GM20431 (cell line): Measurements from ENCODE around the gene C8G.

ENCODE experiments used
- in situ Hi-C: fragments of 300-500 bp; cut with MseI, MboI; formaldehyde crosslinking; loops from one replicate; pipeline ENCODE4 v1.15.0; 2020; ENCODE audit warnings: low sequenced_read_pairs; ENCODE audit not compliant: unreplicated experiment

Gene C8G

DNA sequence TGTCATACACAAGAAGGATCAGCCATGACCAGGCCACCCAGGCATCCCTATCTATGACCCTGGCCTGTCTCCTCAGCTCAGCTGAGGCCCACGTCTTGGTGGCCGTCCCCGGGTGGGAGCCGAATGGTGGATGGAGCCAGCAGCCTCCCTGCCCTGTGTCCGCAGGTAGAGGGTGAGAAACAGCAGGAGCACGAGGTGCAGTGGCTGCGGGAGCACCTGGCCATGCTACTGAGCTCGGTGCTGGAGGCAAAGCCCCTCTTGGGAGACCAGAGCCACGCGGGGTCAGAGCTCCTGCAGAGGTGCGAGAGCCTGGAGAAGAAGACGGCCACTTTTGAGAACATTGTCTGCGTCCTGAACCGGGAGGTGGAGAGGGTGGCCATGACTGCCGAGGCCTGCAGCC is 25.0 kb upstream of the C8G start:
- in situ Hi-C loops = no loop called here

- in situ Hi-C loops = no loop called here
Observed at GRCh38 chr9:136920734-136921231, 24.3 kb upstream of the C8G start.

DNA sequence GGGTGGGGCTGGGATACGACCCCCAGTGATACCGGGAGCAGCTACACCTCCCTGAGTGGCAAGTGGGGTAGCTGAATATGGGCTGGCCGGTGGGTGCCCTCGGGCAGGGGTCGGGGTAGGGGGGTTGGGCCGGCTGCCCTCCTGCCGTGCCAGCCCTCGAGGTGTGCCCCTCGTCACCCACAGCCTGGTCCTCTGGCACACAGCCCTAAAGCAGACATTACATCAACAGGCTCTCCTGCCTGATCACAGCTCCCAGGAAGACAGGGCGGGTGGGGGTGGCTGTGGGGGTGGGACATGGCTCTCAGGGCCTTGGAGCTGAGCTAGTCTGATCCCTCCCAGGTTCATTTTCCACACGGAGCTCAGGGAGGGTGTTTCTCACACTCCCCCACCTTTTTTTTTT is 23.7 kb upstream of the C8G start:
- in situ Hi-C loops = no loop called here

DNA sequence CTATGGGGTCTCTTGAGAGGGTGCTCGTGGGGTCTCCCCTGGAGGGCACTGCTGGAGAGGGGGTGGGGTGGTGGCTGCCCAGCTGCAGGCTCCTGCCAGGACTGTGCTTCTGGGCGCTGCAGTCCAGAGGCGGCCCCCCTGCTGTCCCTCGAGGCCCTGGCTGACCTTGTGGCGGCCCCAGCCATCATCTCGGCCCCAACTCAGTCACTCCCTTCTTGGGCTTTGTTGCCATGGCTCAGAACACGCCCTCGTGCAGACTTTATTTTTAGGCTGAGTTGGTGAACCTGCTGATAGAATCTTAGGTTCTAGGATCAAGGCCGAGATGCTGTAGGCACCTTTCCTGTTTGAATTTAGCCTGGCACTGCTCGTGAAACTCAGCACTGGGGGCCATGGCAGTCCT is 23.3 kb upstream of the C8G start:
- in situ Hi-C loops = no loop called here

DNA sequence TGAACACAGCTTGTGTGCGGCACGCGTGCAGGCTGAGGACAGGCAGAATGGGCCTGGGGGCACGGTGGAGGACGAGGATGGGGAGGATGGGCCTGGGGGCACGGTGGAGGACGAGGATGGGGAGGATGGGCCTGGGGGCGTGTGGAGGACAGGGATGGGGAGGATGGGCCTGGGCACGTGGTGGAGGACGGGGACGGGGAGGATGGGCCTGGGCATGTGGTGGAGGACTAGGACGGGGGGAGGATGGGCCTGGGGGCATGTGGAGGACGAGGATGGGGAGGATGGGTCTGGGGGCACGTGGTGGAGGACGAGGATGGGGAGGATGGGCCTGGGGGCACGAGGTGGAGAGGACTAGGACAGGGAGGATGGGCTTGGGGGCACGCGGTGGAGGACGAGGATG is 22.5 kb upstream of the C8G start:
- in situ Hi-C loops = no loop called here

DNA sequence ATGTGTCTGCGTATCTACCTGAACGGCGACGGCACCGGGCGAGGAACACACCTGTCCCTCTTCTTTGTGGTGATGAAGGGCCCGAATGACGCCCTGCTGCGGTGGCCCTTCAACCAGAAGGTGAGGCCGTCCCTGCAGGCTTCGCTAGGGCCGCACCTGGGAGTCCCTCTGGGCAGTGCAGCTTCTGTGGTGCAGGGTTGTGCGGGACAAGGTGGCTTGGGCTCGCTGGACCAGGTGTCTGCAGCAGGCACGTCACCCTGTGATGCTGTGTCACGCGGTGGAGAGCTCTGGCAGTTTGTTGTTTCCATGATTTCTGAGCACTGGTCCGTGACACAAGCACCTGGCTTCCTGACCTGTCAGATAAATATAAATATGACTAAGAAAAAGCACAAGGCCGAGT is 21.2 kb upstream of the C8G start:
- in situ Hi-C loops = no loop called here

GRCh38 chr9:136925414-136926153 is 19.5 kb upstream of the C8G start:
- in situ Hi-C loops = no loop called here

DNA sequence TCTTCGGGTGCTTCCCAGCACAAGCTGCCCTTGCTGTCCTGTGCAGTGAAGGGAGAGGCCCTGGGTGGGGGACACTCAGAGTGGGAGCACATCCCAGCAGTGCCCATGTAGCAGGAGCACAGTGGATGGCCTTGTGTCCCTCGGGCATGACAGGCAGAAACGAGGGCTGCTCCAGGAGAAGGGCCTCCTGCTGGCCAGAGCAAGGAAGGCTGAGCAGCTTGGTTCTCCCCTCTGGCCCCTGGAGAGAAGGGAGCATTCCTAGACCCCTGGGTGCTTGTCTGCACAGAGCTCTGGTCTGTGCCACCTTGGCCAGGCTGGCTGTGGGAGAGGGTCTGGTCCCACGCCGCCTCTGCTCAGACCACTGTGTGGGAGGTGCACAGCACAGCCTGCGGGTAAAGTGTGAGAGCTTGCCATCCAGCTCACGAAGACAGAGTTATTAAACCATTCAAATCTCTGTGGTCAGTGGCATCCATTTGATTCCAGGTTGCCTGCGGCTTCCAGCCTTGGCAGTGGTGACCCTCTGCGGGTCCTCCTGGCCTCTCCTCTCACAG is 18.8 kb upstream of the C8G start:
- in situ Hi-C loops = no loop called here

DNA sequence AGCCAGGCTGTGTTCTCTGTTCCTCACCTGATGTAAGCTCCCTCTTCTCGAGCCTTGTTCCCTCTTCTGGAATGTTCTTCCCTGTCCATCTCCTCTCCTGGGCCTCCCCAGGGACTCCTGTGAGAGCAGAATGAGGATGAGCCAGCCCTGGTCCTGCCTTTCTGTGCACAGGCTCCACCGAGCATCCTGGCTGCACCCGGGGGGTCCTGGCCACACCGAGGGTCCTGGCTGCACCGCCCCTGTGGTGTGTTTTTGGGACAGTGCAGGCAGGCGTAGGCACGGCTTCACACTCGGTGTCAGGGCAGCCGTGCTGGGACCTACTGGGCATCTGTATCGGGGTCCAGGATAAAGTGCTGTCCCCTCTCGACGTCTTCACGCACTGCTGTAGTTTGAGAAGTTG is 18.3 kb upstream of the C8G start:
- in situ Hi-C loops = no loop called here

DNA sequence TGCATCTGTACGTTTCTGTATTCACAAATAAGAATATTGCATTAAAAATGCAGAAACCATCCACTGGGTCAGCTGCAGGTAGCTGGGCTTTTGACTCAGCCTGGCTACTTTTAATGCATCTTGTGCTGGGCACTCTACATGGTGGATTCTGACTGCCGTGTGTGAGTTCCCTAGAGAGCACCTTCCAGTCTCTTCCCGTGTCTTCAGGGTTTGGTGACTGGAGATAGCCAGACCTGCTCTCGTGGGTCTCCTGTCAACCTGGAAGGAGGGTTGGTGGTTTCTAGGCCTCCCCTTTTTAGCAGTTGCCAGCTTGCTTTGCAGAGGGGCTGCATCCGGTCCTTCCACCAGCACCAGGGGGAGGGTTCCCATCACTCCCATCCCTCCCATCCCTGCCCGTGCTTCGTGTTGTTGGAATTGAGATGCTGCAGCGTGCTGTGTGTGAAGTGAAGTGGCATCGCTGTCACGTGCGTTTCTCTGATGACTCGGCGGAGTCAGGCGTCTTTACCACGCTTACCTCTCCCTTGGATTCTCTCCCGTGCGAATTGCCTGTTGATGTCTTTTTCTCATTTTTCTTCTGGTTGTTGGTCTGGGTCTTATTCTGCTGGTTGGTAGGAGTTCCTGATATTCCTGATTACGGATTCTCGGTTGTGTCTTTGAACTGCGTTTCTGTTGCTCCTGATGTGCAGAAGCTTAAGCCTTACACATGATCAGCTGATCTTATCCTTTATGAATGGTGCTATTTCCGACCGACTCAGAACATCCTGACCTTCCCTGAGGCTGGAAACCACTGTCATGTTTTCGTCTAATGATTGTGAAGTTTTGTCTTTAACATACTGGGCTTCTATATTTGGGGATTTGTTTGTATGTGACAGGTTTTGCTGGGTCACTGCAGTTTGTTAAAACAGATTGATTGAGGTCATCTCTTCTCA is 17.4 kb upstream of the C8G start:
- in situ Hi-C loops = no loop called here

GRCh38 chr9:136928591-136928990 is 16.5 kb upstream of the C8G start:
- in situ Hi-C loops = no loop called here

DNA sequence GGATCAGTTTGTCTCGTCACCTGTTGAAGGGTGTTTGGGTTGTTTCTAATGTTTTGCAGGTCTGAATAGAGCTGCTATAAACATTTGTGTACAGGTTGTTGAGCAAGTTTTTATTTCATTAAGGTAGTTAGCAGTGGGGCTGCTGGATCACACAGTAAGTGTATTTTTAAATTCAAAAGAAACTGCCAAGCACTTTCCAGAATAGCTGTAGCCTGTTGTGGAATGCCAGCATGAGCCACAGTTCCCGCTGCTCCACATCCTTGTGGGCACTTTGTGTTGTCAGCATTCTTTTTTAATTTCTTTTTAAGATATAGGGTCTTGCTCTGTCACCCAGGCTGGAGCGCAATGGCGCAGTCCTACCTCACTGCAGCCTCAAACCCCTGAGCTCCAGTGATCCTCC is 15.0 kb upstream of the C8G start:
- in situ Hi-C loops = no loop called here

DNA sequence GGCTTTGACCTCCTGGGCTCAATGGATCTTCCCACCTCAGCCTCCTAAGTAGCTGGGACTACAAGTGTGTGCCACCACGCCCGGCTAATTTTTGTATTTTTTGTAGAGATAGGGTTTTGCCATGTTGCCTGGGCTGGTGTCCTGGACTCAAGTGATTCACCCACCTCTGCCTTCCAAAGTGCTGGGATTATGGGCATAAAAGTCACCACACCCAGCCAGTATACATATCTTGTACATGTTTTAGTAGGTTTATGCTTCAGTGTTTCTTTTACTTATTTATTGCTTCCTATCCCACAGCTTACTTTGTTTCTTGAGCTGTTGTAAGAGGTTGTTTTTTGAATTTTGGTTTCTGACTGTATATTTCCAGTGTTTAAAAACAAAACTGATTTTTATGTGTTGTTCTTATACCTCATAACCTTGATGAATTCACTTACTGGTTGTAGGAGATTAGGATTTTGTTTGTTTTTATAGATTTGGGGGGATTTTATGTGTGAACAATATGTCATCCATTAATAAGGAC is 13.4 kb upstream of the C8G start:
- in situ Hi-C loops = no loop called here

- in situ Hi-C loops = no loop called here
Observed at GRCh38 chr9:136934277-136934676, 10.8 kb upstream of the C8G start.

- in situ Hi-C loops = no loop called here
Observed at GRCh38 chr9:136935651-136936050, 9.4 kb upstream of the C8G start.

DNA sequence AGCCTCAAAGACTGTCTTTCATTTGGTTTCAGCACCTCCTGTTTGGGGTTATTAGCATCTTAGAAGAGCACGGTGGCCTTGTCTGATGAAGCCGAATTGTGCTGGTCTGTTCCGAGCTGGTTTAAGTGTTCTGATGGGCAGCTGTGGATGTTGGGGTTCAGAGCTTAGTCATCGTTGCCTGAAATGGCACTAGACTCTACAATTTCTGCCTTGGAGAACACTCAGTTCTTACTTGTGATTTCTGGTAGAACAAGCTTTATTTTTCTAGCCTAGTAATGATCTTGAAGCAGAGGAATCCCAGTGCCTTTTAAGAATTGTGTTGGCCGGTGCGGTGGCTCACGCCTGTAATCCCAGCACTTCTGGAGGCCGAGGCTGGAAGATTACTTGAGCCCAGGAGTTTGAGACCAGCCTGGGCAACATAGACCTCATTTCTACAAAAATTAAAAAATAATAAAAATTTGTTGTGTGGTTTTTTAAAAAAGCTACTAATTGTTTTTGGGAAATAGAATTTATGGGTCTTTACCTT is 8.3 kb upstream of the C8G start:
- in situ Hi-C loops = no loop called here

DNA sequence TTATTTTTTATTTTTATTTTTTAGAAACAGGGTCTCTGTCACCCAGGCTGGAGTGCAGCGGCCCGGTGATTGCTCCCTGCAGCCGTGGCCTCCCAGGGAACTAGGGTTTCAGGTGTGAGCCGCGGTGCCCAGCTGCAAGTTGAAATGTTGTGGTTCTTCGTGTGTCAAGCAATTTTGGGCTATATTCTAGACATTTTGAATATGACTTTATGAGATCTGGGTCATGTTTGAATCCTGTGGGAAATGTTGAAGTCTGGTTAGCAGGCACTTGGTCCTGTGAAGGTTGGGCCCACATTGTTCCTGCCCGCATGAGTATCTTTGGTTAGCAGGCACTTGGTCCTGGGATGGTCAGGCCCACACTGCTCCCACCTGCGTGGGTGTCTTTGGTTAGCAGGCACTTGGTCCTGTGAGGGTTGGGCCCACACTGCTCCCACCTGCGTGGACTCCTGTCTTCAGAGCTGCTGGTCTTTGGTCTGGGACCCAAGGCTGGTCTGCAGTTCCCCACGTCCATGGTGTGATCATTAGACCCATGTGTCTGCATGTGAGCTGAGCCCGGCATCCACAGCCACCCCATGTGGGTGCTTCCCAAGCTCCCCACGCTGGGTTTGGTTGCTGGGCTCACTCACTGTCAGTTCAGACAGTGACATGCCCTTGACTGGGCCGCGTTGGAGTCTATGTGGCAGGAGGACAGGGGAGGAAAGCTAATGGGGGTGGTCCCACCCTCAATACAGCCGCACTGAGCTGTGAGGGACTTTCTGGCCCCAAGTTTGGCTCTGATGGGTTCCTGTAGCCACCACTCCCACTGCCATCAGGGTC is 7.6 kb upstream of the C8G start:
- in situ Hi-C loops = no loop called here

DNA sequence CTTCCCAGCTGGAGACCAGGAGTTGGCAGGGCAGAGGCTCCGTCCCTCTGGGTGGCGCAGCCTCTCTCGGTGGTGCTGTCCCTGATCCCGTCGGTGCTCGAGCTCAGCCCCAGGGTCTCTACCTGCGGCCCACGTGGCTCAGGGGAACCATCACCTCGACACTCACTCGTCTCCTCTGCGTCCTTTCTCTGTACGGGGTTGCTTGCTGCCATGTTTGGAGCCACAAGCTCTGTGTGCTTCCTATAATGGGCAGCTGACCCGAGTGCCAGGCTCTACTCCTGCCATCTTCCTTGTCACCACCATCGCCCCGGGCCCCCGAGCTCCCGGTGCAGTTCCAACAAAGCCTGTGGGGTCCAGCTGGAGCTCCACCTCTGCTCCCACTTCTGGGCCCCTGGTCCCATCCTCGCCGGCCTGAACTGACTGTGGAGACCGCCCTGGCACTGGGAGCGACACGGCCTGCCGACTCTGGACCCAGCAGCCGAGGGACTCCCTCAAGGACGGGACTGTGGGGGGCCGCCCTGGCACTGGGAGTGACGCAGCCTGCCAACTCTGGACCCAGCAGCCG is 5.5 kb upstream of the C8G start:
- in situ Hi-C loops = no loop called here

GRCh38 chr9:136939996-136940525 is 5.0 kb upstream of the C8G start:
- in situ Hi-C loops = no loop called here
